HCT116 (cell line): ENCODE results near the gene ASB6. TPM values are rescaled to one million over a fixed set of nuclear protein-coding genes. Genes with fewer than 3 reads are reported as not detected.

Experiments used
- ATAC-seq: fragments of 200-7000 bp; cut with Tn5 transposase; 2 replicates; pipeline ENCODE4 v1.9.1; 2020; ENCODE audit warnings: mild to moderate bottlenecking, moderate library complexity
- BruUV-seq: library from RNA; stranded (reverse); fragments of 400-500 nt; replicated peaks from 2 replicates; lab custom pipeline; 2021; lab: Mats Ljungman, UMichigan
- CTCF ChIA-PET: fragments of 300-600 bp; sonication (Branson Sonifier 250); formaldehyde crosslinking; loops from one replicate; lab custom pipeline; 2021; ENCODE audit warnings: antibody characterized with exemption; lab: Charles Lee
- POLR2A ChIA-PET: fragments of 300-600, 350-600 bp; sonication (Branson Sonifier 250); formaldehyde crosslinking; loops from one replicate; lab custom pipeline; 2021; ENCODE audit warnings: antibody characterized with exemption; lab: Charles Lee
- RAD21 ChIA-PET, 2 experiments: fragments of 300-600 bp; sonication (Branson Sonifier 250); formaldehyde crosslinking; loops; one replicate each; lab custom pipeline; 2023; ENCODE audit warnings: low total read pairs in 2 of 2; ENCODE audit not compliant: uncharacterized antibody in 2 of 2, unreplicated experiment in 2 of 2, low non-redundant PET in 1 of 2; lab: Charles Lee
- DNase-seq: peaks from one replicate; pipeline ENCODE4 v3.0.0-alpha.2; 2010; ENCODE audit warnings: low read depth, low spot score
- H2AFZ ChIP-seq: fragments of 200-600 bp; shearing (Covaris generic), sonication (generic); 2 replicates; pipeline ENCODE4 v1.6.1; 2017; ENCODE audit warnings: low read depth, mixed run types, mixed read lengths, antibody characterized with exemption, low read length; ENCODE audit not compliant: poor library complexity, severe bottlenecking
- H3K27ac ChIP-seq: 2 replicates; pipeline ENCODE4 v1.5.1; 2012; ENCODE audit warnings: low read depth, low read length
- H3K27me3 ChIP-seq: fragments of 200-600 bp; sonication (generic); 2 replicates; pipeline ENCODE4 v1.6.1; 2016; ENCODE audit warnings: mixed run types, low read length, mixed read lengths; ENCODE audit not compliant: insufficient read depth
- H3K36me3 ChIP-seq, 2 experiments: fragments of 200-500 bp in 1 of 2; fragments of 200-600 bp in 1 of 2; sonication (Bioruptor generic) in 1 of 2; sonication (generic) in 1 of 2; 2 replicates each; pipeline versions ENCODE4 v1.5.1 to v1.6.1; 2014 to 2016; ENCODE audit warnings: low read length in 2 of 2, inconsistent platforms in 1 of 2, mixed read lengths in 1 of 2, mixed run types in 1 of 2; ENCODE audit not compliant: insufficient read depth in 2 of 2, control insufficient read depth in 1 of 2
- H3K4me1 ChIP-seq, 2 experiments: fragments of 200-600 bp in 1 of 2; sonication (generic) in 1 of 2; 2 replicates each; pipeline versions ENCODE4 v1.5.1 to v1.6.1; 2012 to 2017; ENCODE audit warnings: low read length in 2 of 2, inconsistent platforms in 1 of 2, mild to moderate bottlenecking in 1 of 2, mixed read lengths in 1 of 2, mixed run types in 1 of 2, moderate library complexity in 1 of 2; ENCODE audit not compliant: insufficient read depth in 2 of 2, control insufficient read depth in 1 of 2
- H3K4me2 ChIP-seq: fragments of 200-600 bp; sonication (generic); 2 replicates; pipeline ENCODE4 v1.6.1; 2017; ENCODE audit warnings: mixed run types, low read length, mixed read lengths
- H3K4me3 ChIP-seq, 2 experiments: fragments of 200-600 bp in 1 of 2; sonication (generic) in 1 of 2; replicated peaks in 1 of 2; 2 replicates each; pipeline ENCODE4 v1.5.1; 2011 to 2016; ENCODE audit warnings: low read length in 2 of 2, control low read depth in 1 of 2, low read depth in 1 of 2, mild to moderate bottlenecking in 1 of 2, mixed read lengths in 1 of 2, mixed run types in 1 of 2
- H3K79me2 ChIP-seq: fragments of 200-600 bp; sonication (generic); 2 replicates; pipeline ENCODE4 v1.6.1; 2017; ENCODE audit warnings: mild to moderate bottlenecking, mixed run types, low read length, moderate library complexity, mixed read lengths; ENCODE audit not compliant: insufficient read depth
- H3K9ac ChIP-seq: fragments of 200-600 bp; sonication (generic); 2 replicates; pipeline ENCODE4 v1.6.1; 2016; ENCODE audit warnings: low read length, mixed read lengths
- H3K9me2 ChIP-seq: fragments of 200-600 bp; sonication (generic), shearing (Covaris generic); 2 replicates; pipeline ENCODE4 v1.6.1; 2017; ENCODE audit warnings: mixed run types, mild to moderate bottlenecking, moderate library complexity; ENCODE audit not compliant: insufficient read depth
- H3K9me3 ChIP-seq, 2 experiments: fragments of 200-500 bp in 1 of 2; fragments of 200-600 bp in 1 of 2; sonication (Bioruptor generic) in 1 of 2; sonication (generic) in 1 of 2; 2 replicates each; pipeline ENCODE4 v1.6.1; 2014 to 2017; ENCODE audit warnings: low read length in 2 of 2, mixed read lengths in 2 of 2, inconsistent platforms in 1 of 2, low read depth in 1 of 2, mild to moderate bottlenecking in 1 of 2, mixed run types in 1 of 2, moderate library complexity in 1 of 2; ENCODE audit not compliant: control insufficient read depth in 1 of 2, insufficient read depth in 1 of 2
- H4K20me1 ChIP-seq: fragments of 200-600 bp; sonication (generic), shearing (Covaris generic); 2 replicates; pipeline ENCODE4 v1.6.1; 2017; ENCODE audit warnings: mixed run types, mild to moderate bottlenecking, moderate library complexity; ENCODE audit not compliant: insufficient read depth
- CBX3 ChIP-seq: IDR thresholded peaks from 2 replicates; pipeline ENCODE4 v1.6.1; 2012; ENCODE audit warnings: low read depth
- CEBPB ChIP-seq: IDR thresholded peaks from 2 replicates; pipeline ENCODE4 v1.6.1; 2012; ENCODE audit warnings: low read depth
- FOSL1 ChIP-seq: IDR thresholded peaks from 2 replicates; pipeline ENCODE4 v1.6.1; 2012; ENCODE audit warnings: low read depth
- POLR2AphosphoS5 ChIP-seq: IDR thresholded peaks from 2 replicates; pipeline ENCODE4 v1.6.1; 2011; ENCODE audit warnings: mild to moderate bottlenecking, low read depth, low read length, moderate library complexity
- RAD21 ChIP-seq: IDR thresholded peaks from 2 replicates; pipeline ENCODE4 v1.6.1; 2012; ENCODE audit warnings: low read depth, mild to moderate bottlenecking
- SIN3A ChIP-seq: IDR thresholded peaks from 2 replicates; pipeline ENCODE4 v1.6.1; 2012; ENCODE audit warnings: low read depth
- SP1 ChIP-seq: IDR thresholded peaks from 2 replicates; pipeline ENCODE4 v1.6.1; 2012; ENCODE audit warnings: low read depth
- YY1 ChIP-seq: IDR thresholded peaks from 2 replicates; pipeline ENCODE4 v1.6.1; 2011; ENCODE audit warnings: low read length, low read depth, moderate library complexity, mild to moderate bottlenecking; ENCODE audit not compliant: insufficient replicate concordance; ENCODE audit errors: extremely low read depth
- ZNF274 ChIP-seq: fragments of 200-500 bp; sonication (Bioruptor generic); IDR thresholded peaks from 2 replicates; pipeline ENCODE4 v1.6.1; 2014; ENCODE audit warnings: mild to moderate bottlenecking, low read depth, low read length, inconsistent platforms
- intact Hi-C: fragments of 100-400 bp; cut with micrococcal nuclease; formaldehyde crosslinking; loops from 2 replicates; pipeline ENCODE4 v1.10.0; 2022
- total RNA-seq: library from RNA; stranded (reverse); gene quantifications from one replicate; pipeline ENCODE4 v1.2.1, GENCODE V29; 2021; ENCODE audit not compliant: unreplicated experiment
- TF ChIP-seq, protein P1 (sequence below): IDR thresholded peaks from 2 replicates; pipeline ENCODE4 v1.6.1; 2012; ENCODE audit warnings: low read depth
- TF ChIP-seq, protein P2 (sequence below): IDR thresholded peaks from 2 replicates; pipeline ENCODE4 v1.6.1; 2011; ENCODE audit warnings: mild to moderate bottlenecking, low read length, moderate library complexity; ENCODE audit not compliant: insufficient replicate concordance; ENCODE audit errors: extremely low read depth
- TF ChIP-seq, protein P3 (sequence below), 3 experiments: fragments of 200-600 bp in 1 of 3; sonication (generic) in 1 of 3; IDR thresholded peaks in 2 of 3; conservative IDR thresholded peaks in 1 of 3; 2 replicates each; pipeline ENCODE4 v1.5.1; 2012 to 2017; ENCODE audit warnings: low read depth in 2 of 3, low read length in 2 of 3, antibody characterized with exemption in 1 of 3, borderline replicate concordance in 1 of 3, control low read depth in 1 of 3, mild to moderate bottlenecking in 1 of 3, mixed read lengths in 1 of 3, mixed run types in 1 of 3, moderate library complexity in 1 of 3; ENCODE audit not compliant: insufficient read depth in 1 of 3
- TF ChIP-seq, protein P4 (sequence below): IDR thresholded peaks from 2 replicates; pipeline ENCODE4 v1.6.1; 2012

Gene ASB6
- total RNA-seq, 1 experiment from 2014 or later: 21.6 TPM

DNA sequence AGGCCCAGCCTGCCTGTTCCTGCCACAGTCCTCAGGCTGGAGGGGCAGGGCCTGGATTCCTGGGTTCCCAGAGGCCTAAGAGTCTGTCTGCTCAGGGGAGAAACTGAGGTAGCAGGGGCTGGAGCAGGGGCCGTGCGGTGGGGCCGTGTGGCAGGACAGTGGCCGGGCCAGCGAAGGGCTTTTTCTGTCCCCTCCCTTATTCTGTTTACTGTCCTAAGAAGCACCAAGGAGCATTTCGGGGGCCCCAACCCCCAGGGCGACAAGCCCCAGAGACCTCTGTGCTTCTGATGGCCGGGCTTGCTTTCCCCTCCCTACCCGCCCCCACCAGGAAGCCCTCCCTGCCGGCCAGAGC, 6.8 kb upstream of the ASB6 start (continued):
- TF ChIP-seq, protein P1, sequence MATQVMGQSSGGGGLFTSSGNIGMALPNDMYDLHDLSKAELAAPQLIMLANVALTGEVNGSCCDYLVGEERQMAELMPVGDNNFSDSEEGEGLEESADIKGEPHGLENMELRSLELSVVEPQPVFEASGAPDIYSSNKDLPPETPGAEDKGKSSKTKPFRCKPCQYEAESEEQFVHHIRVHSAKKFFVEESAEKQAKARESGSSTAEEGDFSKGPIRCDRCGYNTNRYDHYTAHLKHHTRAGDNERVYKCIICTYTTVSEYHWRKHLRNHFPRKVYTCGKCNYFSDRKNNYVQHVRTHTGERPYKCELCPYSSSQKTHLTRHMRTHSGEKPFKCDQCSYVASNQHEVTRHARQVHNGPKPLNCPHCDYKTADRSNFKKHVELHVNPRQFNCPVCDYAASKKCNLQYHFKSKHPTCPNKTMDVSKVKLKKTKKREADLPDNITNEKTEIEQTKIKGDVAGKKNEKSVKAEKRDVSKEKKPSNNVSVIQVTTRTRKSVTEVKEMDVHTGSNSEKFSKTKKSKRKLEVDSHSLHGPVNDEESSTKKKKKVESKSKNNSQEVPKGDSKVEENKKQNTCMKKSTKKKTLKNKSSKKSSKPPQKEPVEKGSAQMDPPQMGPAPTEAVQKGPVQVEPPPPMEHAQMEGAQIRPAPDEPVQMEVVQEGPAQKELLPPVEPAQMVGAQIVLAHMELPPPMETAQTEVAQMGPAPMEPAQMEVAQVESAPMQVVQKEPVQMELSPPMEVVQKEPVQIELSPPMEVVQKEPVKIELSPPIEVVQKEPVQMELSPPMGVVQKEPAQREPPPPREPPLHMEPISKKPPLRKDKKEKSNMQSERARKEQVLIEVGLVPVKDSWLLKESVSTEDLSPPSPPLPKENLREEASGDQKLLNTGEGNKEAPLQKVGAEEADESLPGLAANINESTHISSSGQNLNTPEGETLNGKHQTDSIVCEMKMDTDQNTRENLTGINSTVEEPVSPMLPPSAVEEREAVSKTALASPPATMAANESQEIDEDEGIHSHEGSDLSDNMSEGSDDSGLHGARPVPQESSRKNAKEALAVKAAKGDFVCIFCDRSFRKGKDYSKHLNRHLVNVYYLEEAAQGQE: no peak
- TF ChIP-seq SP1 (no peak), POLR2AphosphoS5 (no peak)
- TF ChIP-seq, protein P2, sequence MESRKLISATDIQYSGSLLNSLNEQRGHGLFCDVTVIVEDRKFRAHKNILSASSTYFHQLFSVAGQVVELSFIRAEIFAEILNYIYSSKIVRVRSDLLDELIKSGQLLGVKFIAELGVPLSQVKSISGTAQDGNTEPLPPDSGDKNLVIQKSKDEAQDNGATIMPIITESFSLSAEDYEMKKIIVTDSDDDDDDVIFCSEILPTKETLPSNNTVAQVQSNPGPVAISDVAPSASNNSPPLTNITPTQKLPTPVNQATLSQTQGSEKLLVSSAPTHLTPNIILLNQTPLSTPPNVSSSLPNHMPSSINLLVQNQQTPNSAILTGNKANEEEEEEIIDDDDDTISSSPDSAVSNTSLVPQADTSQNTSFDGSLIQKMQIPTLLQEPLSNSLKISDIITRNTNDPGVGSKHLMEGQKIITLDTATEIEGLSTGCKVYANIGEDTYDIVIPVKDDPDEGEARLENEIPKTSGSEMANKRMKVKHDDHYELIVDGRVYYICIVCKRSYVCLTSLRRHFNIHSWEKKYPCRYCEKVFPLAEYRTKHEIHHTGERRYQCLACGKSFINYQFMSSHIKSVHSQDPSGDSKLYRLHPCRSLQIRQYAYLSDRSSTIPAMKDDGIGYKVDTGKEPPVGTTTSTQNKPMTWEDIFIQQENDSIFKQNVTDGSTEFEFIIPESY: no peak

DNA sequence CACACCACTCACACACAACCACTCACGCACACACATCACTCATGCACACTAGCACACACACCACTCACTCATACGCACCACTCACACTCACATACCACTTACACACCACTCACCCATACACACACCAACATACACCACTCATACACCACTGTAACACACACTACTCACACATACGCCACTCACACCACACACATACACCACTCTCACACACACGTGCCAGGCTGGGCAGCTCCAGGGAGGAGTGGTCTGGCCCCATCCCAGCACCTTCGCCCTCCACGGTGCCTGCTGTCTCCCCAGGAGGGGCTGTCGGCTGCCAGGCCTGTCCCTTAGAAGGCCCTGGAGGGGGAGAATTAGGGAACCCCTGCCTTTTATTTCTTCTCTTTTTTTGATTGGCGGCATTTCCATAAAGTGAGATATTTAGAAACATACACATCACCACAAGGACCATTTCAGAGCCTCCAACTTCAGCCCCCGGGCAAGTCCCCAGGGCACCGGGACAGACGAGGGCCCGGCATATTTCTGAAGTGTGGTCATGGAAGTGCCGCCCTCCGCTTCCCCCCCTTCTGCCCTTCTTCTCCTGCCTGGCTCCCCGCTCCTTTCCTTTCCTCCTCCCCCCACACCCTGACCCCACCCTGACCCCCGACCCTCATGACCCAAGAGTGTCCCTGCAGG, 6.3 kb upstream of the ASB6 start:
- H3K79me2 ChIP-seq: no peaks in the 10 kb centered on the region
- POLR2A ChIA-PET: no interaction called here
- no peaks in the 10 kb centered on the region for H3K27me3 ChIP-seq
- no peak overlapping the region for H3K27ac ChIP-seq
- CTCF ChIA-PET: no interaction called here
- no peak overlapping the region for H3K9ac ChIP-seq
- no peaks in the 10 kb centered on the region for H4K20me1 ChIP-seq
- no peak overlapping the region for H3K4me3 ChIP-seq
- no peak overlapping the region for H3K4me2 ChIP-seq
- no peak overlapping the region for H2AFZ ChIP-seq
- H3K9me2 ChIP-seq: no peaks in the 10 kb centered on the region
- RAD21 ChIA-PET: no interaction called here
- no peaks in the 10 kb centered on the region for H3K9me3 ChIP-seq
- no peaks in the 10 kb centered on the region for H3K36me3 ChIP-seq
- no peak for ATAC-seq
- TF ChIP-seq ZNF274 (no peak), FOSL1 (no peak), SIN3A (no peak), CBX3 (no peak), POLR2AphosphoS5 (no peak), YY1 (no peak), RAD21 (no peak), CEBPB (no peak)
- TF ChIP-seq, protein P3, sequence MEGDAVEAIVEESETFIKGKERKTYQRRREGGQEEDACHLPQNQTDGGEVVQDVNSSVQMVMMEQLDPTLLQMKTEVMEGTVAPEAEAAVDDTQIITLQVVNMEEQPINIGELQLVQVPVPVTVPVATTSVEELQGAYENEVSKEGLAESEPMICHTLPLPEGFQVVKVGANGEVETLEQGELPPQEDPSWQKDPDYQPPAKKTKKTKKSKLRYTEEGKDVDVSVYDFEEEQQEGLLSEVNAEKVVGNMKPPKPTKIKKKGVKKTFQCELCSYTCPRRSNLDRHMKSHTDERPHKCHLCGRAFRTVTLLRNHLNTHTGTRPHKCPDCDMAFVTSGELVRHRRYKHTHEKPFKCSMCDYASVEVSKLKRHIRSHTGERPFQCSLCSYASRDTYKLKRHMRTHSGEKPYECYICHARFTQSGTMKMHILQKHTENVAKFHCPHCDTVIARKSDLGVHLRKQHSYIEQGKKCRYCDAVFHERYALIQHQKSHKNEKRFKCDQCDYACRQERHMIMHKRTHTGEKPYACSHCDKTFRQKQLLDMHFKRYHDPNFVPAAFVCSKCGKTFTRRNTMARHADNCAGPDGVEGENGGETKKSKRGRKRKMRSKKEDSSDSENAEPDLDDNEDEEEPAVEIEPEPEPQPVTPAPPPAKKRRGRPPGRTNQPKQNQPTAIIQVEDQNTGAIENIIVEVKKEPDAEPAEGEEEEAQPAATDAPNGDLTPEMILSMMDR (IDR thresholded peaks at IDR 0.05 in 2 of 3, conservative IDR thresholded peaks at IDR 0.05 in 1 of 3; ENCODE audit: borderline replicate concordance in 1 of 3, insufficient read depth in 1 of 3, low read depth in 2 of 3, low read length in 2 of 3): no peak
- TF ChIP-seq, protein P4, sequence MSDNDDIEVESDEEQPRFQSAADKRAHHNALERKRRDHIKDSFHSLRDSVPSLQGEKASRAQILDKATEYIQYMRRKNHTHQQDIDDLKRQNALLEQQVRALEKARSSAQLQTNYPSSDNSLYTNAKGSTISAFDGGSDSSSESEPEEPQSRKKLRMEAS: no peak
- TF ChIP-seq, protein P2: no peak
- TF ChIP-seq, all 23 proteins: peak for 0
- no peaks in the 10 kb centered on the region for H3K4me1 ChIP-seq
- BruUV-seq: no TSS peak
- intact Hi-C loops: no loop called here
- DNase-seq: no peak
